Spleen (tissue), 11 donors: ENCODE results near the gene MIS12. TPM values are rescaled to one million over a fixed set of nuclear protein-coding genes. Genes with fewer than 3 reads are reported as not detected.

Experiments used
- DNase-seq: peaks from one replicate; pipeline ENCODE4 v3.0.0-alpha.2; 2020
- H3K27ac ChIP-seq, 8 donors: fragments of 200-600 bp; sonication (generic) in 7 of 8; 1 replicate in 4 of 8; 2 replicates in 4 of 8; pipeline versions ENCODE4 v1.5.0 to v1.8.0; 2016 to 2021; ENCODE audit warnings: inconsistent platforms in 4 of 8, mild to moderate bottlenecking in 4 of 8, moderate library complexity in 1 of 8
- H3K27me3 ChIP-seq, 7 donors: fragments of 200-600 bp; sonication (generic) in 6 of 7; replicated peaks in 1 of 7; 1 replicate in 4 of 7; 2 replicates in 3 of 7; pipeline versions ENCODE4 v1.5.0 to v1.8.0; 2016 to 2021; ENCODE audit warnings: inconsistent platforms in 3 of 7, mild to moderate bottlenecking in 1 of 7
- H3K36me3 ChIP-seq, 6 donors: fragments of 200-600 bp; sonication (generic) in 5 of 6; 1 replicate in 4 of 6; 2 replicates in 2 of 6; pipeline versions ENCODE4 v1.5.0 to v1.8.0; 2016 to 2021; ENCODE audit warnings: inconsistent platforms in 2 of 6
- H3K4me1 ChIP-seq, 6 donors: fragments of 200-600 bp; sonication (generic) in 5 of 6; 1 replicate in 3 of 6; 2 replicates in 3 of 6; pipeline versions ENCODE4 v1.5.0 to v1.8.0; 2016 to 2021; ENCODE audit warnings: inconsistent platforms in 3 of 6
- H3K4me3 ChIP-seq, 8 donors: fragments of 200-600 bp; sonication (generic) in 7 of 8; 1 replicate in 4 of 8; 2 replicates in 4 of 8; pipeline versions ENCODE4 v1.5.0 to v1.8.0; 2016 to 2021; ENCODE audit warnings: inconsistent platforms in 4 of 8, mild to moderate bottlenecking in 4 of 8, moderate library complexity in 2 of 8
- H3K9me3 ChIP-seq, 8 donors: fragments of 200-600 bp; sonication (generic) in 7 of 8; 1 replicate in 4 of 8; 2 replicates in 4 of 8; pipeline versions ENCODE4 v1.5.0 to v1.8.0; 2016 to 2021; ENCODE audit warnings: inconsistent platforms in 4 of 8
- POLR2A ChIP-seq, 3 donors: fragments of 450-650 bp; IDR thresholded peaks; one replicate each; pipeline ENCODE4 v1.5.1; 2017; ENCODE audit warnings: antibody characterized with exemption in 3 of 3, mild to moderate bottlenecking in 1 of 3
- POLR2AphosphoS5 ChIP-seq, 3 donors: sonication (generic); formaldehyde crosslinking; IDR thresholded peaks; one replicate each; pipeline ENCODE4 v1.5.1; 2017; ENCODE audit warnings: antibody characterized with exemption in 3 of 3
- WGBS, 5 donors: extraction: QIAGEN DNeasy Blood & Tissue Kit in 3 of 5; methylation state at CpG; one replicate each; pipeline versions ENCODE4 v1.1.5 to v1.1.7; 2013 to 2018; 5-methylcytosine and 5-hydroxymethylcytosine counted together
- intact Hi-C: fragments of 100-400 bp; cut with DNase I; formaldehyde crosslinking; loops from one replicate; pipeline ENCODE4 v1.15.0; 2023; ENCODE audit warnings: low total_unique reads
- polyA plus RNA-seq, 3 donors: library from polyadenylated mRNA; stranded (reverse); fragments of 200-250 nt; gene quantifications; one replicate each; pipeline ENCODE4 v1.2.1, GENCODE V29; 2013
- total RNA-seq, 7 donors: library from RNA; depleted of rRNA in 3 of 7; stranded (reverse); fragments of >200 nt in 3 of 7; fragmentation: NEBNext Ultra II Directional in 4 of 7; extraction: Animal tissue kit (Norgen Biotek cat#: 25700) in 4 of 7; gene quantifications; one replicate each; pipeline versions ENCODE4 v1.1.0 to v1.2.1, GENCODE V29; 2016 to 2021
- TF ChIP-seq, protein P1 (sequence below), 11 experiments: fragments of 200-600 bp in 7 of 11; fragments of 450-650 bp in 4 of 11; sonication (generic) in 4 of 11; IDR thresholded peaks in 8 of 11; conservative IDR thresholded peaks in 3 of 11; 1 replicate in 7 of 11; 2 replicates in 4 of 11; pipeline versions ENCODE4 v1.4.0 to v1.8.0; 2016 to 2021; ENCODE audit warnings: antibody characterized with exemption in 11 of 11, inconsistent platforms in 4 of 11, mild to moderate bottlenecking in 1 of 11
- donor health status: healthy with polysubstance abuse.
- donor health status: DM: no; HTN: no; CAD: no; lungs with moderate emphysema.
- donor health status: DM: no; HTN: no; CAD: no.
- donor health status: Bipolar disorder and iron deficiency.
- donor health status: healthy.
- donor health status: DM: no; HTN: no; CAD: no.
- donor health status: DM: yes; HTN: yes; CAD: no.

The MIS12 gene
- total and polyA plus RNA-seq, 10 donors: 15.5 to 46.3 (median 20.5) TPM

DNA sequence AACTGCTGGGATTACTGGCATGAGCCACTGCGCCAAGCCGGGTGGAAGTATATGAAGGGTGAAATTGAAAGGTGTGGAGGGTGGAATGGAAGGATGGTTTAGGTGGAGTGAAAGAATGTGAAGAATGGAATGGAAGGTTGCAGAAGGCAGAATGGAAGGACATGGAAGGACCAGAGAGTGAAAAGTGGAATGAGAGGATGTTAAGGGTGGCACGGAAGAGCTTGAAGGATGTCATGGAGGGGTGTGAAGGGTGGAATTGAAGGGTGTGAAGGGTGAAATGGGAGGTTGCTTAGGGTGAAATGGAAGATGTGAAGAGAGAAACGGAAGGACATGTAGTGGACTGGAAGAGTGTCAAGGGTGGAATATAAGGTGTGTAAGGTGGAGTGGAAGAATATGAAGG, 16.2 kb downstream of the MIS12 start:
- Histone ChIP-seq H3K27me3 (peaks cover 0 to 18% (median 0%) of the 10 kb centered on the region in 7 donors), H3K27ac (no peak overlapping the region), H3K9me3 (no peaks in the 10 kb centered on the region), H3K4me3 (no peak overlapping the region), H3K36me3 (peaks cover 0 to 41% (median 8%) of the 10 kb centered on the region in 6 donors), H3K4me1 (peaks cover 12 to 26% (median 20%) of the 10 kb centered on the region in 6 donors)
- DNase-seq: no peak
- TF ChIP-seq POLR2A (IDR thresholded peaks at IDR 0.05) (no peak), POLR2AphosphoS5 (IDR thresholded peaks at IDR 0.05) (no peak)
- TF ChIP-seq, protein P1, sequence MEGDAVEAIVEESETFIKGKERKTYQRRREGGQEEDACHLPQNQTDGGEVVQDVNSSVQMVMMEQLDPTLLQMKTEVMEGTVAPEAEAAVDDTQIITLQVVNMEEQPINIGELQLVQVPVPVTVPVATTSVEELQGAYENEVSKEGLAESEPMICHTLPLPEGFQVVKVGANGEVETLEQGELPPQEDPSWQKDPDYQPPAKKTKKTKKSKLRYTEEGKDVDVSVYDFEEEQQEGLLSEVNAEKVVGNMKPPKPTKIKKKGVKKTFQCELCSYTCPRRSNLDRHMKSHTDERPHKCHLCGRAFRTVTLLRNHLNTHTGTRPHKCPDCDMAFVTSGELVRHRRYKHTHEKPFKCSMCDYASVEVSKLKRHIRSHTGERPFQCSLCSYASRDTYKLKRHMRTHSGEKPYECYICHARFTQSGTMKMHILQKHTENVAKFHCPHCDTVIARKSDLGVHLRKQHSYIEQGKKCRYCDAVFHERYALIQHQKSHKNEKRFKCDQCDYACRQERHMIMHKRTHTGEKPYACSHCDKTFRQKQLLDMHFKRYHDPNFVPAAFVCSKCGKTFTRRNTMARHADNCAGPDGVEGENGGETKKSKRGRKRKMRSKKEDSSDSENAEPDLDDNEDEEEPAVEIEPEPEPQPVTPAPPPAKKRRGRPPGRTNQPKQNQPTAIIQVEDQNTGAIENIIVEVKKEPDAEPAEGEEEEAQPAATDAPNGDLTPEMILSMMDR (IDR thresholded peaks at IDR 0.05 in 8 of 11, conservative IDR thresholded peaks at IDR 0.05 in 3 of 11): no peak
- 94 to 98% (median 97%) methylated on average over 4 of the region's 4 CpGs for WGBS, 5 donors
- intact Hi-C loops: loop anchor here (5.0 kb wide), 1 partner anchor 50 kb away; no protein-coding TSS in a partner anchor

DNA sequence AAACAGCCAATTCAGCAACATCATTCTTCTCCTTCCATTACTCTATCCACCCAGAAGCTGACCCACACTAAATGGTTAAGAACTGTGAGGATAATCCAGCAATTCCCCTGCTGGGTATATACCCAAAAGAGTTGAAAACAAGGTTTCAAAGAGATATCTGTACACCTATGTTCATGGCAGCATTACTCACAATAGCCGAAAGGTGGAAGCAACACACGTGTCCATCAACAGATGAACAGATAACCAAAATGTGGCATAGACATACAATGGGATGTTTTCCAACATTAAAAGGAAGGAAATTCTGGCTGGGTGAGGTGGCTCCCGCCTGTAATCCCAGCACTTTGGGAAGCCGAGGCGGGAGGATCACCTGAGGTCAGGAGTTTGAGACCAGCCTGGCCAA, 19.9 kb downstream of the MIS12 start:
- Histone ChIP-seq H3K27me3 (no peaks in the 10 kb centered on the region), H3K4me1 (peaks cover 0 to 5% (median 2%) of the 10 kb centered on the region in 6 donors), H3K4me3 (no peak overlapping the region), H3K36me3 (peaks cover 0 to 69% (median 12%) of the 10 kb centered on the region in 6 donors), H3K27ac (no peak overlapping the region), H3K9me3 (no peaks in the 10 kb centered on the region)
- intact Hi-C loops: no loop called here
- 88 to 96% (median 94%) methylated on average over 5 of the region's 5 CpGs for WGBS, 5 donors
- TF ChIP-seq POLR2A (IDR thresholded peaks at IDR 0.05) (no peak), POLR2AphosphoS5 (IDR thresholded peaks at IDR 0.05) (no peak)
- TF ChIP-seq, protein P1 (IDR thresholded peaks at IDR 0.05 in 8 of 11, conservative IDR thresholded peaks at IDR 0.05 in 3 of 11): no peak
- no peak for DNase-seq

DNA sequence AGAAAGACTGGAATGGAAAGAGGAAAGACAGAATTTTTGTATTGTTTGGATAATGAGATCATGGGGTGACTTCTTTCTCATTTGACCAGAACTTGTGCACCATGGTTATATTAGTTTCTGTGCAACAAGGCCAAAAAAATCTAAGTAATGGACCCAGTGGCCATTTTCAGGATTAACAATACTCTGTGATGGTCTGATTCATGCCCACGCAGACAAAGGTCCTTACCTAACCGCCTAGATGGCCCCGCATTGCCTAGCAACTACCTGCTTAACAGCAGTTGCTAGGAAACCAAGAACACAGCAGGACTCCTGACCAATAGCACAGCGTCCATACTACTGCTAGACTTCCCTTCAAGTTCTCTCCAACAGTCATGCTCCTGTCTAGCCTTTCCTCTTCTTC, 22.4 kb downstream of the MIS12 start:
- Histone ChIP-seq H3K4me1 (peaks cover 0 to 14% (median 0%) of the 10 kb centered on the region in 6 donors), H3K36me3 (peaks cover 0 to 69% (median 11%) of the 10 kb centered on the region in 6 donors), H3K27ac (no peak overlapping the region), H3K27me3 (no peaks in the 10 kb centered on the region), H3K4me3 (no peak overlapping the region), H3K9me3 (no peaks in the 10 kb centered on the region)
- WGBS, 5 donors: 58 to 84% (median 73%) methylated on average over 4 of the region's 4 CpGs
- intact Hi-C loops: no loop called here
- TF ChIP-seq POLR2A (IDR thresholded peaks at IDR 0.05): no peak
- no peak for TF ChIP-seq POLR2AphosphoS5 (IDR thresholded peaks at IDR 0.05)
- TF ChIP-seq, protein P1 (IDR thresholded peaks at IDR 0.05 in 8 of 11, conservative IDR thresholded peaks at IDR 0.05 in 3 of 11): no peak
- no peak for DNase-seq

DNA sequence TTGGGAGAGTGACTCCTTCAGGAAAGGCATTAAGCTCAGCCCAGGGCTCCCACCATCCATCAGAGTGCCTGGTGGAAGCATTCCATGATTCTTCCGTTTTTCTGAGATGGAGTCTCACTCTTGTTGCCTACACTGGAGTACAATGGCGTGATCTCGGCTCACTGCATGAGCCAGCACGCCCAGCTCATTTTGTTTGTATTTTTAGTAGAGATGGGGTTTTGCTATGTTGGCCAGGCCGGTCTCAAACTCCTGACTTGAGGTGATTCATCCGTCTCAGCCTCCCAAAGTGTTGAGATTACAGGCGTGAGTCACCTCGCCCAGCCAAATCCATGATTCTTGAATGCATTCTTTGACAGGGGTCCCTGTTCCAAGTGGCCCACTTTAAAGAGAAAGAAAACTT, 23.1 kb downstream of the MIS12 start:
- TF ChIP-seq POLR2A (IDR thresholded peaks at IDR 0.05): no peak
- TF ChIP-seq, protein P1 (IDR thresholded peaks at IDR 0.05 in 8 of 11, conservative IDR thresholded peaks at IDR 0.05 in 3 of 11): no peak
- TF ChIP-seq POLR2AphosphoS5 (IDR thresholded peaks at IDR 0.05): no peak
- Histone ChIP-seq H3K4me1 (peaks cover 0 to 14% (median 0%) of the 10 kb centered on the region in 6 donors), H3K27ac (no peak overlapping the region), H3K27me3 (no peaks in the 10 kb centered on the region), H3K9me3 (no peaks in the 10 kb centered on the region), H3K36me3 (peaks cover 0 to 71% (median 13%) of the 10 kb centered on the region in 6 donors), H3K4me3 (no peak overlapping the region)
- WGBS, 5 donors: 77 to 91% (median 84%) methylated on average over 8 of the region's 8 CpGs
- intact Hi-C loops: no loop called here
- DNase-seq: no peak
